Measurements from ENCODE around the gene CROCC.

Gene CROCC

GRCh38 chr1:16967095-16967575 lies 45.4 kb downstream of the CROCC start:
- no peak for DNase-seq (ENCODE audit: low read depth in 2 of 2, low spot score in 1 of 2)

- DNase-seq (ENCODE audit: low read depth in 2 of 2, low spot score in 1 of 2) = no peak
Observed at GRCh38 chr1:16967962-16968361, 46.2 kb downstream of the CROCC start.

DNA sequence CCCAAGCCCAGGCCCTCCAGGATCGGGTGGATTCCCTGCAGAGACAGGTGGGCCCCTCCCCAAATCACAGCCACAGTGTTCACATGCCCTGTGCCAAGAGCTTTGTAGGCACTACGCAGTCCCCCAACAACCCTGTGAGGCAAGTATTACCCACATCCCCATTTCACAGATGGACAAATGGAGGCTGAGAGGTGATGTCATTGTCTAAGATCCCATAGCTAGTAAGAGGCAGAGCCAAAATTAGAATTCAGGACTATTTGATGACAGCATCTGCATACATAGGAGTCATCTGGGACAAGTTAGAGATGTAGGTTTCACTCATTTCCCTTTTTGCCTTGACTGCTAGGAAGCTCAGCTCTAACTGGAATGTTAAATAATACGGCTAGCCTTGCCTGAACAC lies 46.6 kb downstream of the CROCC start:
- DNase-seq (ENCODE audit: low read depth in 2 of 2, low spot score in 1 of 2) = no peak

DNA sequence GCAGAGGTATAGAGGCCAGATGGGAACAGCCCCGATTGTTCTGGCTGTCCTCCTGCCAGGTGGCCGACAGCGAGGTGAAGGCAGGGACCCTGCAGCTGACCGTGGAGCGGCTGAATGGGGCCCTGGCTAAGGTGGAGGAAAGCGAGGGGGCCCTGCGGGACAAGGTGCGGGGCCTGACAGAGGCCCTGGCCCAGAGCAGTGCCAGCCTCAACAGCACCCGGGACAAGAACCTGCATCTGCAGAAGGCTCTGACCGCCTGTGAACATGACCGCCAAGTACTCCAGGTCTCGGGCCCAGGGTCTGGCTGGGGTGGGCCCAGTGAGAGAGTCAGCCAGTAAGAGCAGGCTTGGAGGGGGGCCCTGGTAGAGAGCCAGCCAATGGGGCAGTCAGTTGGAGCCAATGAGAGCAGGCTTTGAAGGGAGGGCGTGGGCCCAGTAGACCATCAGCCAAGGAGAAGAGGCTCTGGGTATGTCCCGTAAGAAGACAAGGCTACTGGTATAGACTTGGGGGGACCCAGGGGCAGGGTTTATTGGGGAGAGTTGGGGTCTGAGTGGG lies 47.4 kb downstream of the CROCC start:
- DNase-seq (ENCODE audit: low read depth in 2 of 2, low spot score in 1 of 2) = no peak

GRCh38 chr1:16969651-16970050 lies 47.9 kb downstream of the CROCC start:
- DNase-seq (ENCODE audit: low read depth in 2 of 2, low spot score in 1 of 2) = no peak

DNA sequence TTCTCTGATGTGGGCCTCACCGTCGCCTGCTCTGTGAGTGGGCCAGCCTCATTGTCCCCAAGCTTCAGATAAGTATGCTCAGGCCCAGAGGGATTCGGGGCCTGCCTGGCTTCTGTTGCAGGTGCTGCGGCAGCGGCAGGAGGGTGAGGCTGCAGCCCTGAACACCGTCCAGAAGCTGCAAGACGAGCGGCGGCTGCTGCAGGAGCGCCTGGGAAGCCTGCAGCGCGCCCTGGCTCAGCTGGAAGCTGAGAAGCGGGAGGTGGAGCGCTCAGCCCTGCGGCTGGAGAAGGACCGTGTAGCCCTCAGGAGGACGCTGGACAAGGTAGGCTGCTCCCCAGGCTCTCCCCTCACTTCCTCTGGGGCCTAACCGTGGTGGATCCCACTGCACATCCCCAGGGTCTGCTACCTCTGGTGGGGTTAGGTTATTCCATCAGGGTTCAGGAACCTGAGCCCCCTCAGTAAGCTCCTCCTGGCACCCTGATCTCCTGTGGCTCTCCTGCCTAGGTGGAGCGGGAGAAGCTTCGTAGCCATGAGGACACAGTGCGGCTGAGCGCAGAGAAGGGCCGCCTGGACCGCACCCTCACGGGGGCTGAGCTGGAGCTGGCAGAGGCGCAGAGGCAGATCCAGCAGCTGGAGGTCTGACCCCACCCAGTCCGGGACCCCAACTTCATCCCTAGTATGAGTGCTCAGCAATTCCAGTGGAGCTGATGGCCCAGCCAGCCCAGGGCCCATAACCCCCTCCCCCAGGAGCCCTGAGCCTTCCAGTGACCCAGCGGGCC lies 48.6 kb downstream of the CROCC start:
- no peak for DNase-seq (ENCODE audit: low read depth in 2 of 2, low spot score in 1 of 2)

GRCh38 chr1:16971341-16972188 lies 49.8 kb downstream of the CROCC start:
- DNase-seq (ENCODE audit: low read depth in 2 of 2, low spot score in 1 of 2) = no peak

DNA sequence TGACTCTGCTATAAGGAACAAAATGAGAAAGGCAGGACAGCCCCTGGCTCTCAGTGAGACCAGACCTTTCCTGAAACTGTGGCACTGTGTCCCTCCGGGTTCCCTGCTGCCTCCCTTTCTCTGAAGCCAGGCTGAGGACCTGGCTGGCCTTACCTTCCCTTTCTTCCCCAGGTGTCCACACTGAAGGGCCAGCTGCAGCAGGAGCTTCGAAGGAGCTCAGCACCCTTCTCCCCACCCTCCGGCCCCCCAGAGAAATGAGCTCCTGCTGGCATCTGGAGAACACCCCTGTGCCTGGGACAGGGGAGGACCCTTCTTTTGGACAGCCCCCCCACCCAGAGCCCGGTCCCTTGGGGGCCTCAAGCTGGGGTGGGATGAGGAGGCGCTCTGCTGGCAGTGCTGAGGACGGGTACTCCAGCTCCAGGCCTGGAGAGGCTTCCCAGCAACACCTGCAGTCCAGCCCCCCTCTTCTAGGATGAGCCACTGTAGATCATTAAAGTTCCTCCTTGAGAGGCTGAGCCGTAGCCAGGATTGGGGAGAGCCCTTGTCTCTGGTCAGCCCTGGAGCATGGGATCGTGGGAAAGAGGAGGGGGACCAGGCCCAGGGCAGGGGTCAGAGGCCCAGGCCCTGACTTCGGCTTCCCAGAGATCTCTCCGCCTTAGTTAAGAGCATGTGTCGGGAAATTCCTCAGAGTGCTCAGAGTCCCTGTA lies 50.6 kb downstream of the CROCC start:
- DNase-seq (ENCODE audit: low read depth in 2 of 2, low spot score in 1 of 2) = no peak

- no peak for DNase-seq (ENCODE audit: low read depth in 2 of 2, low spot score in 1 of 2)
Observed at GRCh38 chr1:16973215-16973614, 51.5 kb downstream of the CROCC start.

DNA sequence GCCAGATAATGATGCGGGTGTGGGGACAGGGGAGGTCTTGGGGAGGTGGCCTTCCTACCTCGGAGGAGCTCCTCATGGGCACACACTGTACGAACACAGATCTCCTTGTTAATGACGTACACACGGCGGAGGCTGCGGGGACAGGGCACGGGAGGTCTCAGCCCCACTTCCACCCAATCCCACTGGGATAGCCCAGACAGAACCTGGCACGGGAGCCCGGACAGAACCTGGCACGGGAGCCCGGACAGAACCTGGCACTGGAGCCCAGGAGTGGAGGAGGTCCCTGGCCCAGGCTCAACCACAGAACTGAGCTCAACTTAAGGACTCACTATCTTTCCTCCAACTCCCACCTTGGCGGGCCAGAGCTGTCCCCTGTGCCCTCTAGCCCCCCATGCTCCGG lies 53.5 kb downstream of the CROCC start:
- no peak for DNase-seq (ENCODE audit: low read depth in 2 of 2, low spot score in 1 of 2)

DNA sequence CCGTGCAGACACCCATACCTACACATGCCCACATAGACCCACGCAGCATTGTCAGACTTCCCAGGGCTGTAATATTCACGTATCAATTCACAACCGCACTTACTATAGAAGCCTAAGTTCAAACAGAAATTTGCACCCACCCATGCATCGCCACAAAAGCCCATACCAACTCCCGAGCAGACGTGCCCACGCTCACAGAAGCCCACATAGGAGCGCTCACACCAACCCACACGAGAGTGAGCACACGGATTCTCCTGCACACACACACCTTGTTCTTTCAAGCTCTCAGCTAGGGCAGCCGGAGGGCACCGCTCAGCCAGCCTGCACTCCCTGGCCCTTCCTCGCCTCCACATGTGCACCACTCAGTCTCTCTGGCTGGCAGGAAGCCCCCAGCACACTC lies 54.1 kb downstream of the CROCC start:
- DNase-seq (ENCODE audit: low read depth in 2 of 2, low spot score in 1 of 2) = no peak

- no peak for DNase-seq (ENCODE audit: low read depth in 2 of 2, low spot score in 1 of 2)
Observed at GRCh38 chr1:16976966-16977365, 55.2 kb downstream of the CROCC start.

DNA sequence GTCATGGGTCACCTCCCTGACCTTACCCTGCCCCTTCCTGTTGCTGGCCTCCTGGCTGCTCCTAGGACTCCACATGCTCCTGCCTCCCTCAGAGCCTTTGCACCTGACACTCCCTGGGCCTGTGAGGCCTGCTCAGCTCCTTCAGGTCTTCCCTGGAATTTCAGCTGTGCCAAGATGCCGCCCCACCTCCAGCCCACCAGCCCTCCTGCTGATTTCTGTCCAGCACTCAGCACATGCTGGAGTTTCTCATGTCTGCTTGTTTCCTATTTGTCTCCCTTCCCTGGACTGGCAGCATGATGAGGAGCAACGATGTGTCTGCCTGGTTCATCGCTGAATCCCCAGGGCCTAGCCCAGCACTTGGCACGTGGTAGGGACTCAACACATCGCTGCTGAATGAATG lies 55.6 kb downstream of the CROCC start:
- no peak for DNase-seq (ENCODE audit: low read depth in 2 of 2, low spot score in 1 of 2)

DNA sequence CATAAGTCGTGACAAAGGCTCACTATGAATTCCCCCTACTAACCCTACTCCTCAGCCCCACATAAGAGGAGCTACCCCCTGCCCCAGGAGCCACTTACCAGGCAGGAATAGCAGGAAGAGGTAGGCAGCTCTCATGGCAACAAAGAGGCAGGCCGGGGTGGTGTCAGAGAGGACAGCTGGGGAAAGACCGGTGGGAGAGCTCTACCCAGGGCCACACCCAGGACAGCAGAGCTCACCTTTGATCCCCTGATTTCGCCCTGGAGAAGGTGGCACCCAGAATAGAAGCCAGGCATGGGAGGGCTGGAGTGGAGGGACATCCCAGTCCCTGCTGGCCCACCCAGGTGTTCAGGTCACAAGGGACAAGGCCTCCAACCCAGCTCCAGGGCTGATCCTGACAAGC lies 56.4 kb downstream of the CROCC start:
- no peak for DNase-seq (ENCODE audit: low read depth in 2 of 2, low spot score in 1 of 2)

DNA sequence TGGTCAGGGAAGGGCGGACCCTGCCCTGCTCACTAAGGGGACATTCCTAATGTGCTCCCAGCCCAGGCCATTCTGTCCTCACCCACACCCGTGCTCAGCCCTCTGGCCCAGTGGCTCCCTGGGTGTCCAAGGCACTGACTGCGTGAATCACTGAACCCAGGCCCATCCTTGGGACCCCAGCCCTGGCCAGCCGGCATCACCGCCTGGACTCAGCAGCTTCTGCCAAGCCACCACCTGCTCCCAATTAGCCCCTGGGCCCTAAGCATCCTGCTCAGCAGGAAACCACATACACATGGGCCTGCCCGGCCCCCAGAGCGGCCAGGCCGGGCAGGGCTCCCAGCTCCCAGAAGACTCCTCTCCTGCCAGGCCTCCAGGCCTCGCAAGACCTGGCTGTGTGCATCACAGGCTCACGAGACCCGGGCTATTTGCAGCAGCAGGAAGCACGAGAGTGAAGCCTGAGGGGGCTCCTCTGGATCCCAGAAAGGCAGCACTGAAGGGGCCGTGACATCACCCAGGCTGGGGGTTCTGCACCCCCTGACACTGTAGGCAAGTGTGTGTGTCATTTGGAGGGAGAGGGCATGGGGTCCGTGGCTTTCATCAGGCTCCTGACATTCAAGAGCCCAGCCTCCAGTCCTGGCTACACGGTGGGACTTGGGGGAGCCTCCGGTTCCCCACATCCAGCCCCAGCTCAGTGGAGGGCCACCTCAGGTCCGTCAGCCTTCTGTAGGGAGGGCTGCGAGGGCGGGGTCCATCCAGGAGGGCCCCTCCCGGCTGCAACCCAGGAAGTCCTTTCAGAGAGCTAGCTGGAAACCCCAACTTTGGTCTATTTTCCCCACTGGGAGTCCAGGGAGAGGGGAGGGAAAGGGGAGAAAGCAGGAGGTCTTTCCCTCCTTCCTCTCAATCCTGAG lies 57.1 kb downstream of the CROCC start:
- DNase-seq (ENCODE audit: low read depth in 2 of 2, low spot score in 1 of 2) = no peak

GRCh38 chr1:16979475-16980327 lies 58.0 kb downstream of the CROCC start:
- DNase-seq (ENCODE audit: low read depth in 2 of 2, low spot score in 1 of 2) = no peak

GRCh38 chr1:16980473-16981268 lies 58.9 kb downstream of the CROCC start, which contains the start of gene MFAP2:
Gene MFAP2, minus strand, starts transcription at chr1:16980620. Its CDS starts 2,347 bp downstream, at chr1:16978273.
- no peak for DNase-seq (ENCODE audit: low read depth in 2 of 2, low spot score in 1 of 2)

DNA sequence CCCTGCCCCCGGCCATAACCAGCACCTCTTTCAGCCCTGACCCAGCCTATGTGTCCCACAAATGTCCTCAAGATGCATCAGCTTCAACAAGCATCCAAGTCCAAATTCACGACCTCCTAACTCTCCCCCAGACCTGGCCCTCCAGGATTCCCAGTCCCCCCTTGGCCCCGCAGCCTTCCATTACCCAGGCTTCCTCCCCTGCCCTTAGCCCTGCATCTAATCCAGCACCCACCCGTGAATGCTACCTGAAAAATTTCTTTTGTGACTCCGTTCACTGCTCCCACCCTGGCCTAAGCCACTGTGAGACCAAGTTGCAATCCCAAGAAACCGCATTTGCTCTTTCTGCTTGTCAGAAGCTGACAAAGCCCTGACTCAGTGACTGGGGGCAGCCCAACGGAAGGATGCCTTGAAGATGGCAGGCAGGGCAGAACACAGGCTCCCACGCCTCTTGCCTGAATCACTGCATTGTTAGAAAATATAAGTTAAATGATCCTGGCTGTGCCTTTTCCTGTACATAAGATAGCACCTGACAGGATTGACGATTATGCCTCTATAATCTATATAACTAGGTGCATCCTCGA lies 59.6 kb downstream of the CROCC start:
- no peak for DNase-seq (ENCODE audit: low read depth in 2 of 2, low spot score in 1 of 2)

Measured in stimulated activated CD8-positive, alpha-beta memory T cell treated with anti-CD3 and anti-CD28 coated beads, Interleukin-4, amount 100 ng/mL, for 4 hours (primary cell).